NCI-H82 treated with DMSO at 0.1 percent for 48 hours (cell line): ENCODE data around the gene HRH1.
"Not testable (repeated sequence)": the region's sequence is repeated elsewhere in the genome, so short reads cannot be mapped to it uniquely, and the experiment has no call there.

Experiments used
- DNase-seq: peaks from one replicate; lab custom pipeline; 2025; ENCODE audit not compliant: unreplicated experiment; lab: John Stamatoyannopoulos, UW

Gene HRH1

GRCh38 chr3:11204697-11205348 lies 50.5 kb downstream of the HRH1 start:
- DNase-seq = no peak

DNA sequence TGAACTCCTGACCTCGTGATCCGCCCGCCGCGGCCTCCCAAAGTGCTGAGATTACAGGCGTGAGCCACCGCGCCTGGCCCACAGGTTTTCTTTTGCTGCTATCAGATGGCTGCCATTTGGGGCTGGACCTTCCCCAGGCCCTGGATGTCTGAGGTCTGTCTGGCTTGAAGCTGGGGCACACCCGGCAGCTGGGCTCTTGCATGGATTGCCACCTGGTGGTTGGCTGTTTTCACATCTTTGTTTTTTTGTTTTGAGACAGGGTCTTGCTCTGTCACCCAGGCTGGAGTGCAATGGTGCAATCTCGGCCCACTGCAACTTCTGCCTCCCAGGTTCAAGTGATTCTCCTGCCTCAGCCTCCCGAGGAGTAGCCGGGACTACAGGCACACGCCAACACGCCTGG lies 51.6 kb downstream of the HRH1 start:
- DNase-seq = not testable (repeated sequence)

- DNase-seq = no peak
These were observed 52.0 kb downstream of the HRH1 start for GRCh38 chr3:11206316-11206715.

DNA sequence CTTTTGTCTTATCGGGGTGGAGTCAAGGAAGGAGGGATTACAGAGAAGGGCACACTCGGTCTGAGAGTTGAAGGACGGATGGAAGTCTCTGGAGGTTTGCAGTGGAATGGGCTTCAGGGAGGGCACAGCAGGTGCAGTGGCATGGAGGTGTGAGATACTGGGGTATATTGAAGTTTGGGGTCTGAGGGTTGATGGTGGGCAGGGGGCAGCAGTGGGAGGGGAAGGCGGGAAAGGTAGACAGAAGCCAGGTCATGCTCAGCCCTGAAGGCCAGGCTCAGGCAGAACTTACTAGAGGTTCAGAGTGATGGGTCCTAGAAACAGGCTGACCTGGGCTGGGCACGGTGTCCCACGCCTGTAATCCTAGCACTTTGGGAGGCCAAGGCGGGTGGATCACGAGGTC lies 52.7 kb downstream of the HRH1 start:
- DNase-seq = no peak

DNA sequence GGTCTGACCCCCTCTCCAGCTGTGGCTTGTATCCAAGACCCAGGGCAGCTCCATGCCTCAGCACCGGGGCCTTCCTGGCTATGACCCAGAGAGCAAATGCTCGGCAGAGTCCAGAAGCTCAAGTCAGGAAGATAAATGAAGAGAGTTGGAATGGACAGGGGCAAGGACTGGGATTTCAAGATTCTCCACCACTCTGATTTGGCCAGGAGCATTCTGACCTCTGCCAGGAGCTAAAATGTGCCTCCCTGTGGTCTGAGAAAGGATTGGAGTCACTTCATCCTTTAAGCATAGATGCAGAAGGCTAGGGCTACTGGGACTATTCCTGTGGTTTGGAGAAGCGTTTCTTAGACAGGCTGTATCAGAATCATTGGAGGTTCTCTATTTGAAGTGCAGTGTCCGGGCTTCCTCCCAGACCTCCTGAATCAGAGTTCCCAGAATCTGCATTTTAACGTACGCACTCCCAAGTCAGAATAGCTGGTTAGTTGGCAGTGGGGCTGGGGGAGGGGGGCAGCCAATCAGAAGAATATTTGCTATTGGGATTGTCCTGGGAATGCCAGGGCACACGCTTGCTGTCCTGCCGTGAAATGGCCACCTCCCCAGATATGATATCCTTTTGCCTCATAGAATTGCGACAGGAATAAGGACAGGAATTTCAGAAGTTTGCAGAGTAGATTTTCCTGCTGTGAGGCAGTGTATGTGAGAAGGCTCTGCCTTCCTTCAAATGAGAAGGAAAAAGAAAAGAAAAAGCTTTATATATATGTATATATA lies 57.4 kb downstream of the HRH1 start:
- DNase-seq = no peak

DNA sequence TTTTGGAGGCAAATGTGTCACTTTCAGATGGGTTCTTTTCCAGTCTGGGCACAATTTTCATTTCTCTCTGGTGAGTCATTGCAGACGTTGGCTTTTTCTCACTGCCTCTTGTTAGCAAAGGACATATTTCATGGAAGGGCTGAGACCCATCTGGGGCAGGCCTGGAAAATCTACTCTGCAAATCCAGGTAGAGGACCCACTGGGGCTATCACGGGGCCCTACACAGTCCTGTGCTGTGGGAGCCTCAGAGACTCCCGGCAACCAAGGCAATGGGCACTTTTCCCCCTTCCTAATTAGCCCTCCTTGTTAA lies 58.0 kb downstream of the HRH1 start:
- DNase-seq = no peak

DNA sequence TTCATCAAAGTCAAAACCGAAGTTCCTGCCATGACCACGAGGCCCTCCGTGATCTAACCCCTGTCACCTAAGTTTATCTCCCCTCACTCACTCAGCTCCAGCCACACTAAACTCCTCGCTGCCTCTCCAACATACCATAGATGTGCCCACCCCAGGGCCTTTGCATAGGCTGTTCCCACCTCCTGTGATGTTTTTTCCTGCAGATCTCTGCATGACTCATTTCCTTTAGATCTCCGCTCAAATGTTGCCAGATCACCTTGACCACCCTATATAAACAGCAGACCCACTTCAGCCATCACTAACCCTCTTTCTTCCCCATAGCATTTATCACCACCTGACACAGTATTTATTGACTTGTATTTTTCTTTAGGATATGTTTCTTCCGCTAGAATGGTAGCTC lies 58.5 kb downstream of the HRH1 start:
- no peak for DNase-seq

GRCh38 chr3:11213810-11214450 lies 59.6 kb downstream of the HRH1 start:
- DNase-seq = no peak

GRCh38 chr3:11214451-11214978 lies 60.2 kb downstream of the HRH1 start:
- DNase-seq = no peak

DNA sequence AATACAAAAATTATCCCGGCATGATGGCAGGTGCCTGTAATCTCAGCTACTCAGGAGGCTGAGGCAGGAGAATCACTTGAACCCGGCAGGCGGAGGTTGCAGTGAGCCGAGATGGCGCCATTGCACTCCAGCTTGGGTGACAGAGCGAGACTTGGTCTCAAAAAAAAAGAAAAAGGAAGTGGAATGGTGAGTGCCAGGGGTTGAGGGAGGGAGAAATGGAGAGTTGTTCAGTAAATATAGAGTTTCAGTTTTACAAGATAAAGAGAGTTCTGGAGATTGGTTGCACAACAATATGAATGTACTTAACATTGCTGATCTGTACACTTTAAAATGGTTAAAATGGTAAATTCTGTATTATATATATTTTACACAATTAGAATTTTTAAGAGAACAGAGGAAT lies 63.1 kb downstream of the HRH1 start:
- not testable (repeated sequence) for DNase-seq

- DNase-seq = no peak
These were observed 65.9 kb downstream of the HRH1 start for GRCh38 chr3:11220230-11220629.

- no peak for DNase-seq
These were observed 67.6 kb downstream of the HRH1 start for GRCh38 chr3:11221818-11222415.

- no peak for DNase-seq
These were observed 69.7 kb downstream of the HRH1 start for GRCh38 chr3:11224010-11224409.

GRCh38 chr3:11224870-11225229 lies 70.6 kb downstream of the HRH1 start:
- no peak for DNase-seq

DNA sequence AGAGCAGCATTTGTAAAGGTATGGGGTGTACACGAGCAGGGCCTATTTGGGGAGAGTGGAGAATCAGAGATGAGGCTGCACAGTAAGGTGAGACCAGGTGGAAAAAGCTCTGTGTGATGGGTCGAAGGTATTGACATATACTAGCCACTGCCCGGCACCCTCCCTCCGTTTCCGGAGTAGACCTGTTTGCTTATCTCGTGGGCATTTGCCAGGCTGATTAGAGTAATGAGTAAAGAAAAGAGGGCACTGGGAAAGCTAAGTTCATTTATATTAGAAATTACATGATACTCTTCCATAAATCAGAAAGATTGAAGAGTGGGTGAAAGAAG lies 71.7 kb downstream of the HRH1 start:
- no peak for DNase-seq

DNA sequence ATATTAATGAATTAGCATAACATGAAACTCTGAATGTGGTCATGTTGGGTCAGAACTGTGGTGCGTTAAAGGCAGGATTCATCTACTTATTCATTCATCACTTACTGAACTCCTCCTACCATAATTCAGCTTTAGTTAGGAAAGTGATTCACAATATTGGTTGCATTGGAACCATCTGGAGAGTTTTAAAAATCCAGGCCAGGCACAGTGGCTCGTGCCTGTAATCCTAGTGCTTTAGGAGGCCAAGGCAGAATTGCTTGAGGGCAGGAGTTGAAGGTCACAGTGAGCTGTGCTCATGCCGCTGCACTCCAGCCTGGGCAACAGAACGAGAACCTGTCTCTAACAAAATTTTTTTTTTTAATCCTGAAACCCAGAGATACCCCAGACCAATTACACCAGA lies 73.7 kb downstream of the HRH1 start:
- no peak for DNase-seq

- no peak for DNase-seq
These were observed 75.8 kb downstream of the HRH1 start for GRCh38 chr3:11230125-11230524.

DNA sequence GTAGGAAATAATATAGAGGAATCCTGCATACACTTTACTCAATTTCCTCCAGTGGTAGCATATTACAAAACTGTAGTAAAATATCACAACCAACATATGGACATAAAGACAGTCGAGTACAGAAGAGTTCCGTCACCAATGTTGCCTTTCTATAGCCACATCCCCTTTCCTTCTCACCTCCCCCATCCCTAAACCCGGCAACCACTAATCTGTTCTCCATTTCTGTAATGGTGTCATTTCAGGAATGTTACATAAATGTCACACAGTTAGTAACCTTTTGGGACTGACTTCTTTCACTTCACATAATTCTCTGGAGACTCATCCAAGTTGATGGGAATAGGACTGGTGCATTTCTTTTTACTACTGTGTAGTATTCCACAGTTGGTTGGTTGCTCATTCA lies 76.5 kb downstream of the HRH1 start:
- no peak for DNase-seq

- DNase-seq = no peak
These were observed 81.1 kb downstream of the HRH1 start for GRCh38 chr3:11235385-11235784.

DNA sequence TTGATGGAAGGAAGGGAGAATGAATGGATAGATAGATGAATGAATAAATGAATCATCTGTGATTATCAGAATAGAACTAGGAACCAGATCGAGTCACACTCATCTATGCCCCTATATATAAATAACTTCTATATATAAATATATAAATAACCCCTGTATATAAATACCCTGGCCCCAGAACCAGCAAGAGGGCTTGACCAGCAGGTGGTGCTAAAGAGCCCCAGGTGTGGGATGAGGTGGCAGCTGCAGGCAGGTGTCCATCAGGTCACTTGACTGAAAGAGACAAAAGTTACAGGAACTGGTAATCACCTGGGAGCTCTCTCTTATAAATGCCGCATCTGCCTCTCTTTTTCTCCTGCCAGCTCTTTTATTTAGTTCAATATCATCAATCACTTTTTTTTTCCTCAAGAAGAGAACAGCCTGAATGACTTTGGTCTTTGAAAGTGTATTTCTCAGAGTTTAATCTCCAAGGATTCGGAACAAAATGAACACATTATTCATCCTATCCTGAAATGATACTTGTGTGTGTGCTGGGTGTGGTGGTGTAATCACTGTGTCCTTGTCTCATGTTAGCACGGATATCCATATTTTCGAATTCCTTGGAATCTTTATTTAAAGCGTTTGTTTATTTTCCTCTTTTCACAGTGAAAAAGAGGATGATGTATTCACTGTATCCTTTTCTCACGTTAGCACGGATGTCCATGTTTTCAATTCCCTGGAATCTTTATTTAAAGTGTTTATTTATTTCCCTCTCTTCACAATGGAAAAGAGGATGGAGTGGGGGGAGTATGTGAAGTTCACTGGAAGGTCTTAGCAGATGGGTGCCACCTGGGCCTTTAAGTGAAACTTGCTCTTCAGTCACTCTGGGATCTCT lies 82.5 kb downstream of the HRH1 start:
- no peak for DNase-seq

GRCh38 chr3:11238060-11238459 lies 83.8 kb downstream of the HRH1 start:
- no peak for DNase-seq
